Fibroblast of skin of left quadriceps (primary cell): ENCODE data around the gene SEPTIN7.

Source experiments
- DNase-seq, 2 experiments: peaks; one replicate each; pipeline ENCODE4 v3.0.0-alpha.2; 2013; ENCODE audit warnings: low read depth in 2 of 2

Gene SEPTIN7

GRCh38 chr7:35831208-35831607 lies 30.4 kb downstream of the SEPTIN7 start:
- DNase-seq = peak; percentile 80 to 81

- peak; percentile 77 to 81 for DNase-seq
Measured at GRCh38 chr7:35839860-35840854, 39.3 kb downstream of the SEPTIN7 start.

GRCh38 chr7:35846816-35847412 lies 46.1 kb downstream of the SEPTIN7 start:
- no peak for DNase-seq

GRCh38 chr7:35848725-35849124 lies 47.9 kb downstream of the SEPTIN7 start:
- DNase-seq = no peak

GRCh38 chr7:35849158-35849831 lies 48.4 kb downstream of the SEPTIN7 start:
- no peak for DNase-seq

- DNase-seq = no peak
Measured at GRCh38 chr7:35849954-35850353, 49.1 kb downstream of the SEPTIN7 start.
